CD4-positive, alpha-beta T cell treated with Interleukin-2 at 100 ng/mL for 4 hours (primary cell): ENCODE data around the gene GBP1.
"Not testable (repeated sequence)": the region's sequence is repeated elsewhere in the genome, so short reads cannot be mapped to it uniquely, and the experiment has no call there.

Experiments
- DNase-seq: peaks from one replicate; pipeline ENCODE4 v3.0.0-alpha.2; 2020; ENCODE audit warnings: low spot score

Gene GBP1

GRCh38 chr1:89051955-89052312, 13.1 kb downstream of the GBP1 start:
- DNase-seq = no peak

GRCh38 chr1:89051300-89051954, 13.6 kb downstream of the GBP1 start:
- DNase-seq = no peak

- DNase-seq = no peak
Observed at GRCh38 chr1:89050649-89051033, 14.4 kb downstream of the GBP1 start.

- not testable (repeated sequence) for DNase-seq
Observed at GRCh38 chr1:89049901-89050648, 14.9 kb downstream of the GBP1 start.

GRCh38 chr1:89049187-89049586, 15.8 kb downstream of the GBP1 start:
- DNase-seq = not testable (repeated sequence)

- no peak for DNase-seq
Observed at GRCh38 chr1:89047734-89048133, 17.3 kb downstream of the GBP1 start.

- DNase-seq = not testable (repeated sequence)
Observed at GRCh38 chr1:89046318-89047183, 18.5 kb downstream of the GBP1 start.

GRCh38 chr1:89044970-89045721, 19.9 kb downstream of the GBP1 start:
- no peak for DNase-seq

- no peak for DNase-seq
Observed at GRCh38 chr1:89043940-89044339, 21.1 kb downstream of the GBP1 start.

- DNase-seq = no peak
Observed at GRCh38 chr1:89042491-89042890, 22.5 kb downstream of the GBP1 start.

- DNase-seq = no peak
Observed at GRCh38 chr1:89041721-89042120, 23.3 kb downstream of the GBP1 start.

- DNase-seq = peak; percentile 38
Observed at GRCh38 chr1:89041119-89041641, 23.8 kb downstream of the GBP1 start.

- no peak for DNase-seq
Observed at GRCh38 chr1:89040315-89040626, 24.7 kb downstream of the GBP1 start.

- DNase-seq = no peak
Observed at GRCh38 chr1:89037186-89037585, 27.8 kb downstream of the GBP1 start.

- no peak for DNase-seq
Observed at GRCh38 chr1:89035080-89035479, 29.9 kb downstream of the GBP1 start.

- peak; percentile 44 for DNase-seq
Observed at GRCh38 chr1:89034004-89034403, 31.0 kb downstream of the GBP1 start.

GRCh38 chr1:89029051-89029450, 36.0 kb downstream of the GBP1 start:
- peak; percentile 68 for DNase-seq

GRCh38 chr1:89025928-89026327, 39.1 kb downstream of the GBP1 start:
- DNase-seq = no peak

- no peak for DNase-seq
Observed at GRCh38 chr1:89023026-89023425, 42.0 kb downstream of the GBP1 start.

GRCh38 chr1:89022167-89022959, 42.6 kb downstream of the GBP1 start, which contains the start of gene GBP3:
TSS of gene GBP3 (minus strand) at chr1:89022866. CDS start at chr1:89020721, 2,145 bp downstream.
- peak; percentile 55 for DNase-seq

- not testable (repeated sequence) for DNase-seq
Observed at GRCh38 chr1:89018318-89018717, 46.7 kb downstream of the GBP1 start.
